HEK293 (cell line): ENCODE measurements around the gene EEF1AKMT1.

Experiments used
- EGR2 ChIP-seq: fragments of 450-650 bp; formaldehyde crosslinking; IDR thresholded peaks from 2 replicates; pipeline ENCODE4 v1.5.1; 2016; ENCODE audit warnings: low read depth, missing biosample characterization, missing genetic modification characterization
- FEZF1 ChIP-seq: fragments of 450-650 bp; formaldehyde crosslinking; IDR thresholded peaks from 2 replicates; pipeline ENCODE4 v1.5.1; 2016; ENCODE audit warnings: missing biosample characterization, missing genetic modification characterization
- GLIS1 ChIP-seq: fragments of 450-650 bp; formaldehyde crosslinking; IDR thresholded peaks from 2 replicates; pipeline ENCODE4 v1.5.1; 2016; ENCODE audit warnings: missing biosample characterization, missing genetic modification characterization
- KLF8 ChIP-seq: fragments of 450-650 bp; formaldehyde crosslinking; IDR thresholded peaks from 2 replicates; pipeline ENCODE4 v1.5.1; 2016; ENCODE audit warnings: missing biosample characterization, missing genetic modification characterization
- SETDB1 ChIP-seq: IDR thresholded peaks from one replicate; pipeline ENCODE4 v1.6.1; 2017; ENCODE audit warnings: mild to moderate bottlenecking, low read length, moderate library complexity, mixed read lengths; ENCODE audit not compliant: insufficient read length
- SP2 ChIP-seq: fragments of 450-650 bp; formaldehyde crosslinking; IDR thresholded peaks from 2 replicates; pipeline ENCODE4 v1.5.1; 2016; ENCODE audit warnings: missing biosample characterization, missing genetic modification characterization
- SP3 ChIP-seq: fragments of 450-650 bp; formaldehyde crosslinking; IDR thresholded peaks from 2 replicates; pipeline ENCODE4 v1.5.1; 2016; ENCODE audit warnings: missing biosample characterization, missing genetic modification characterization
- SP7 ChIP-seq: fragments of 450-650 bp; formaldehyde crosslinking; IDR thresholded peaks from 2 replicates; pipeline ENCODE4 v1.5.1; 2016; ENCODE audit warnings: missing biosample characterization, missing genetic modification characterization
- ZBTB20 ChIP-seq: fragments of 450-650 bp; formaldehyde crosslinking; IDR thresholded peaks from 2 replicates; pipeline ENCODE4 v1.5.1; 2016; ENCODE audit warnings: missing biosample characterization, missing genetic modification characterization
- ZBTB8A ChIP-seq: fragments of 450-650 bp; formaldehyde crosslinking; IDR thresholded peaks from 2 replicates; pipeline ENCODE4 v1.5.1; 2016; ENCODE audit warnings: missing biosample characterization, missing genetic modification characterization
- ZNF121 ChIP-seq: fragments of 450-650 bp; formaldehyde crosslinking; IDR thresholded peaks from 2 replicates; pipeline ENCODE4 v1.5.1; 2016; ENCODE audit warnings: missing biosample characterization, missing genetic modification characterization
- ZNF175 ChIP-seq: fragments of 450-650 bp; formaldehyde crosslinking; IDR thresholded peaks from 2 replicates; pipeline ENCODE4 v1.5.1; 2016; ENCODE audit warnings: missing biosample characterization, missing genetic modification characterization
- ZNF248 ChIP-seq: fragments of 450-650 bp; formaldehyde crosslinking; IDR thresholded peaks from 2 replicates; pipeline ENCODE4 v1.5.1; 2017; ENCODE audit warnings: missing biosample characterization, missing genetic modification characterization
- ZNF501 ChIP-seq: fragments of 450-650 bp; formaldehyde crosslinking; IDR thresholded peaks from 2 replicates; pipeline ENCODE4 v1.5.1; 2016; ENCODE audit warnings: missing biosample characterization, missing genetic modification characterization
- ZNF529 ChIP-seq: fragments of 450-650 bp; formaldehyde crosslinking; IDR thresholded peaks from 2 replicates; pipeline ENCODE4 v1.5.1; 2017; ENCODE audit warnings: missing genetic modification characterization, missing biosample characterization; ENCODE audit not compliant: insufficient replicate concordance
- ZNF561 ChIP-seq: fragments of 450-650 bp; IDR thresholded peaks from 2 replicates; pipeline ENCODE4 v1.5.1; 2018; ENCODE audit warnings: missing biosample characterization, missing genetic modification characterization, borderline replicate concordance
- ZNF585B ChIP-seq: fragments of 450-650 bp; formaldehyde crosslinking; IDR thresholded peaks from 2 replicates; pipeline ENCODE4 v1.5.1; 2016; ENCODE audit warnings: missing biosample characterization, missing genetic modification characterization
- ZNF600 ChIP-seq: fragments of 450-650 bp; formaldehyde crosslinking; IDR thresholded peaks from 2 replicates; pipeline ENCODE4 v1.5.1; 2016; ENCODE audit warnings: missing biosample characterization, missing genetic modification characterization
- ZNF624 ChIP-seq: fragments of 450-650 bp; formaldehyde crosslinking; IDR thresholded peaks from 2 replicates; pipeline ENCODE4 v1.5.1; 2017; ENCODE audit warnings: missing biosample characterization, missing genetic modification characterization
- ZNF658 ChIP-seq: fragments of 450-650 bp; formaldehyde crosslinking; IDR thresholded peaks from 2 replicates; pipeline ENCODE4; 2016; ENCODE audit warnings: missing biosample characterization, missing genetic modification characterization
- ZNF768 ChIP-seq: fragments of 450-650 bp; formaldehyde crosslinking; IDR thresholded peaks from 2 replicates; pipeline ENCODE4 v1.5.1; 2018; ENCODE audit warnings: missing biosample characterization, mild to moderate bottlenecking, missing genetic modification characterization
- ZSCAN30 ChIP-seq: fragments of 450-650 bp; IDR thresholded peaks from 2 replicates; pipeline ENCODE4 v1.5.1; 2018; ENCODE audit warnings: missing biosample characterization, mild to moderate bottlenecking, missing genetic modification characterization, moderate library complexity
- ZXDB ChIP-seq: fragments of 450-650 bp; formaldehyde crosslinking; IDR thresholded peaks from 2 replicates; pipeline ENCODE4 v1.5.1; 2016; ENCODE audit warnings: missing biosample characterization, missing genetic modification characterization
- TF ChIP-seq, protein P1 (sequence below): fragments of 450-650 bp; formaldehyde crosslinking; IDR thresholded peaks from 2 replicates; pipeline ENCODE4 v1.5.1; 2016; ENCODE audit warnings: missing biosample characterization, missing genetic modification characterization
- TF ChIP-seq, protein P2 (sequence below): fragments of 450-650 bp; formaldehyde crosslinking; conservative IDR thresholded peaks from 2 replicates; pipeline ENCODE4 v1.5.1; 2016; ENCODE audit warnings: low read depth, missing biosample characterization, missing genetic modification characterization
- TF ChIP-seq, protein P3 (sequence below): fragments of 450-650 bp; formaldehyde crosslinking; IDR thresholded peaks from 2 replicates; pipeline ENCODE4 v1.5.1; 2016; ENCODE audit warnings: missing biosample characterization, missing genetic modification characterization
- TF ChIP-seq, protein P4 (sequence below): fragments of 450-650 bp; formaldehyde crosslinking; IDR thresholded peaks from 2 replicates; pipeline ENCODE4 v1.5.1; 2016; ENCODE audit warnings: missing biosample characterization, missing genetic modification characterization
- TF ChIP-seq, protein P5 (sequence below): fragments of 450-650 bp; formaldehyde crosslinking; optimal IDR thresholded peaks from 2 replicates; pipeline ENCODE3; 2016; ENCODE audit warnings: missing biosample characterization, mild to moderate bottlenecking, missing genetic modification characterization

EEF1AKMT1 gene

DNA sequence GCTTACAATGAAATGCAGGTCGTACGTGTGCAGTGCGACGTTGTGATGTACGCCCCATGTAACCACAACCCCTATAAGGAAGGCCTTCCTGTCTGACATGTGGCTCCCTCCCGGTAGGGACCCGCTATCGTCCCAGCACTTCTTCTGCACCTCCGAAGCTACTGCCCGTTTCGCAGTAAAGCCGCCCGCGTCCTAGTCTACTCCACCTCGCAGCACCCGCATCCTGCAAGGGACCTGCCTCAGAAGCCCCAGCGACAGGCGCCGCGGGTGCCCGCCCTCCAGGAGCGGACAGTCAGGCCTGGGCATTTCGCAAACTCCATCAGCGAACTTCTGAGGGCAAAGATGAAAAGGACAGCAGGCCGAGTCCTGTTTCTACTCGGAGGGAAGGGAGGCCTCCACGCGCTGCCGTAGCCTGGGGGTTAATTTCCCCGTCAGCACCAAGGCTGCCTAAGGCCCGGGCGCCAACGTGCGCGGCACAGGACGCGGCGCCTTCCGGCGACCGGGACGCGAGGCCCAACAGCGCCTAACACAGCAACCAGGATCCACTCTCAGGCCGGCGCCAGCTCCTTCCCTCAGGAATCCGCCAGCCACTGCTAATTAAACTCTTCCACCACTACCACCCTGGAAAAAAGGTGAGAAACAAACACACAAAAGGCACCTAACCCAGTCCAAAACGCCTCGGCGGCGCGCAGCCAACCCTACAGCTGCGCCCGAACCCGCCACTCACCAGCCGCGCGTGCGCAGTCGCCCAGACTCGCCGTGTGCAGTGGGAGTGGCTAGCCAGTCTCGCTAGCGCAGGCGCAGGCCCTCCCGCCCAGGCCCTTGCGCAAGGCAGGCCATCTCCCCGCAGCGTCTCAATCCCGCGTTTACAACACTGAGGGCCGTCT is at the start of gene EEF1AKMT1 (continued):
- TF ChIP-seq, protein P1, sequence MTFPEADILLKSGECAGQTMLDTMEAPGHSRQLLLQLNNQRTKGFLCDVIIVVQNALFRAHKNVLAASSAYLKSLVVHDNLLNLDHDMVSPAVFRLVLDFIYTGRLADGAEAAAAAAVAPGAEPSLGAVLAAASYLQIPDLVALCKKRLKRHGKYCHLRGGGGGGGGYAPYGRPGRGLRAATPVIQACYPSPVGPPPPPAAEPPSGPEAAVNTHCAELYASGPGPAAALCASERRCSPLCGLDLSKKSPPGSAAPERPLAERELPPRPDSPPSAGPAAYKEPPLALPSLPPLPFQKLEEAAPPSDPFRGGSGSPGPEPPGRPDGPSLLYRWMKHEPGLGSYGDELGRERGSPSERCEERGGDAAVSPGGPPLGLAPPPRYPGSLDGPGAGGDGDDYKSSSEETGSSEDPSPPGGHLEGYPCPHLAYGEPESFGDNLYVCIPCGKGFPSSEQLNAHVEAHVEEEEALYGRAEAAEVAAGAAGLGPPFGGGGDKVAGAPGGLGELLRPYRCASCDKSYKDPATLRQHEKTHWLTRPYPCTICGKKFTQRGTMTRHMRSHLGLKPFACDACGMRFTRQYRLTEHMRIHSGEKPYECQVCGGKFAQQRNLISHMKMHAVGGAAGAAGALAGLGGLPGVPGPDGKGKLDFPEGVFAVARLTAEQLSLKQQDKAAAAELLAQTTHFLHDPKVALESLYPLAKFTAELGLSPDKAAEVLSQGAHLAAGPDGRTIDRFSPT (tag by site-specific recombination), result peak; percentile 35; the same call in 1 of the 2 replicates
- 0 out of 2 replicates have a peak, but pooled peaks have one; percentile 49 for TF ChIP-seq ZNF600 (tag by site-specific recombination)
- TF ChIP-seq ZNF501 (tag by site-specific recombination), result peak; percentile 89
- TF ChIP-seq ZSCAN30 (tag by site-specific recombination), result no peak
- TF ChIP-seq, protein P2, sequence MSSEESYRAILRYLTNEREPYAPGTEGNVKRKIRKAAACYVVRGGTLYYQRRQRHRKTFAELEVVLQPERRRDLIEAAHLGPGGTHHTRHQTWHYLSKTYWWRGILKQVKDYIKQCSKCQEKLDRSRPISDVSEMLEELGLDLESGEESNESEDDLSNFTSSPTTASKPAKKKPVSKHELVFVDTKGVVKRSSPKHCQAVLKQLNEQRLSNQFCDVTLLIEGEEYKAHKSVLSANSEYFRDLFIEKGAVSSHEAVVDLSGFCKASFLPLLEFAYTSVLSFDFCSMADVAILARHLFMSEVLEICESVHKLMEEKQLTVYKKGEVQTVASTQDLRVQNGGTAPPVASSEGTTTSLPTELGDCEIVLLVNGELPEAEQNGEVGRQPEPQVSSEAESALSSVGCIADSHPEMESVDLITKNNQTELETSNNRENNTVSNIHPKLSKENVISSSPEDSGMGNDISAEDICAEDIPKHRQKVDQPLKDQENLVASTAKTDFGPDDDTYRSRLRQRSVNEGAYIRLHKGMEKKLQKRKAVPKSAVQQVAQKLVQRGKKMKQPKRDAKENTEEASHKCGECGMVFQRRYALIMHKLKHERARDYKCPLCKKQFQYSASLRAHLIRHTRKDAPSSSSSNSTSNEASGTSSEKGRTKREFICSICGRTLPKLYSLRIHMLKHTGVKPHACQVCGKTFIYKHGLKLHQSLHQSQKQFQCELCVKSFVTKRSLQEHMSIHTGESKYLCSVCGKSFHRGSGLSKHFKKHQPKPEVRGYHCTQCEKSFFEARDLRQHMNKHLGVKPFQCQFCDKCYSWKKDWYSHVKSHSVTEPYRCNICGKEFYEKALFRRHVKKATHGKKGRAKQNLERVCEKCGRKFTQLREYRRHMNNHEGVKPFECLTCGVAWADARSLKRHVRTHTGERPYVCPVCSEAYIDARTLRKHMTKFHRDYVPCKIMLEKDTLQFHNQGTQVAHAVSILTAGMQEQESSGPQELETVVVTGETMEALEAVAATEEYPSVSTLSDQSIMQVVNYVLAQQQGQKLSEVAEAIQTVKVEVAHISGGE, result peak; percentile 50
- TF ChIP-seq, protein P3, sequence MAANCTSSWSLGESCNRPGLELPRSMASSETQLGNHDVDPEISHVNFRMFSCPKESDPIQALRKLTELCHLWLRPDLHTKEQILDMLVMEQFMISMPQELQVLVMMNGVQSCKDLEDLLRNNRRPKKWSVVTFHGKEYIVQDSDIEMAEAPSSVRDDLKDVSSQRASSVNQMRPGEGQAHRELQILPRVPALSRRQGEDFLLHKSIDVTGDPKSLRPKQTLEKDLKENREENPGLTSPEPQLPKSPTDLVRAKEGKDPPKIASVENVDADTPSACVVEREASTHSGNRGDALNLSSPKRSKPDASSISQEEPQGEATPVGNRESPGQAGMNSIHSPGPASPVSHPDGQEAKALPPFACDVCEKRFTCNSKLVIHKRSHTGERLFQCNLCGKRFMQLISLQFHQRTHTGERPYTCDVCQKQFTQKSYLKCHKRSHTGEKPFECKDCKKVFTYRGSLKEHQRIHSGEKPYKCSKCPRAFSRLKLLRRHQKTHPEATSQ (tag by site-specific recombination), result no peak
- TF ChIP-seq, protein P4, sequence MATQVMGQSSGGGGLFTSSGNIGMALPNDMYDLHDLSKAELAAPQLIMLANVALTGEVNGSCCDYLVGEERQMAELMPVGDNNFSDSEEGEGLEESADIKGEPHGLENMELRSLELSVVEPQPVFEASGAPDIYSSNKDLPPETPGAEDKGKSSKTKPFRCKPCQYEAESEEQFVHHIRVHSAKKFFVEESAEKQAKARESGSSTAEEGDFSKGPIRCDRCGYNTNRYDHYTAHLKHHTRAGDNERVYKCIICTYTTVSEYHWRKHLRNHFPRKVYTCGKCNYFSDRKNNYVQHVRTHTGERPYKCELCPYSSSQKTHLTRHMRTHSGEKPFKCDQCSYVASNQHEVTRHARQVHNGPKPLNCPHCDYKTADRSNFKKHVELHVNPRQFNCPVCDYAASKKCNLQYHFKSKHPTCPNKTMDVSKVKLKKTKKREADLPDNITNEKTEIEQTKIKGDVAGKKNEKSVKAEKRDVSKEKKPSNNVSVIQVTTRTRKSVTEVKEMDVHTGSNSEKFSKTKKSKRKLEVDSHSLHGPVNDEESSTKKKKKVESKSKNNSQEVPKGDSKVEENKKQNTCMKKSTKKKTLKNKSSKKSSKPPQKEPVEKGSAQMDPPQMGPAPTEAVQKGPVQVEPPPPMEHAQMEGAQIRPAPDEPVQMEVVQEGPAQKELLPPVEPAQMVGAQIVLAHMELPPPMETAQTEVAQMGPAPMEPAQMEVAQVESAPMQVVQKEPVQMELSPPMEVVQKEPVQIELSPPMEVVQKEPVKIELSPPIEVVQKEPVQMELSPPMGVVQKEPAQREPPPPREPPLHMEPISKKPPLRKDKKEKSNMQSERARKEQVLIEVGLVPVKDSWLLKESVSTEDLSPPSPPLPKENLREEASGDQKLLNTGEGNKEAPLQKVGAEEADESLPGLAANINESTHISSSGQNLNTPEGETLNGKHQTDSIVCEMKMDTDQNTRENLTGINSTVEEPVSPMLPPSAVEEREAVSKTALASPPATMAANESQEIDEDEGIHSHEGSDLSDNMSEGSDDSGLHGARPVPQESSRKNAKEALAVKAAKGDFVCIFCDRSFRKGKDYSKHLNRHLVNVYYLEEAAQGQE (tag by site-specific recombination), result peak; percentile 41
- TF ChIP-seq ZNF585B (tag by site-specific recombination), result no peak
- TF ChIP-seq FEZF1 (tag by site-specific recombination), result no peak; the same call in 1 of the 2 replicates
- peak; percentile 35; the same call in 1 of the 2 replicates for TF ChIP-seq ZNF561 (tag by site-specific recombination)
- TF ChIP-seq ZNF768 (tag by site-specific recombination), result no peak
- no peak for TF ChIP-seq ZNF175 (tag by site-specific recombination)
- TF ChIP-seq ZXDB (tag by site-specific recombination), result peak; percentile 27; the same call in 1 of the 2 replicates
- TF ChIP-seq GLIS1 (tag by site-specific recombination), result 0 out of 2 replicates have a peak, but pooled peaks have one; percentile 17
- peak; percentile 21; the same call in 1 of the 2 replicates for TF ChIP-seq SP3 (tag by site-specific recombination)
- no peak for TF ChIP-seq ZNF624 (tag by site-specific recombination)
- peak; percentile 39; the same call in 1 of the 2 replicates for TF ChIP-seq KLF8 (tag by site-specific recombination)
- no peak for TF ChIP-seq ZNF248 (tag by site-specific recombination)
- peak; percentile 91 for TF ChIP-seq ZBTB8A (tag by site-specific recombination)
- peak; percentile 31 for TF ChIP-seq SP2 (tag by site-specific recombination)
- TF ChIP-seq ZNF121 (tag by site-specific recombination), result no peak
- peak; percentile 15 for TF ChIP-seq SETDB1
- 0 out of 2 replicates have a peak, but pooled peaks have one; percentile 48 for TF ChIP-seq SP7 (tag by site-specific recombination)
- TF ChIP-seq ZNF658, result no peak
- peak; percentile 49; the same call in 1 of the 2 replicates for TF ChIP-seq ZBTB20 (tag by site-specific recombination)
- TF ChIP-seq, protein P5, sequence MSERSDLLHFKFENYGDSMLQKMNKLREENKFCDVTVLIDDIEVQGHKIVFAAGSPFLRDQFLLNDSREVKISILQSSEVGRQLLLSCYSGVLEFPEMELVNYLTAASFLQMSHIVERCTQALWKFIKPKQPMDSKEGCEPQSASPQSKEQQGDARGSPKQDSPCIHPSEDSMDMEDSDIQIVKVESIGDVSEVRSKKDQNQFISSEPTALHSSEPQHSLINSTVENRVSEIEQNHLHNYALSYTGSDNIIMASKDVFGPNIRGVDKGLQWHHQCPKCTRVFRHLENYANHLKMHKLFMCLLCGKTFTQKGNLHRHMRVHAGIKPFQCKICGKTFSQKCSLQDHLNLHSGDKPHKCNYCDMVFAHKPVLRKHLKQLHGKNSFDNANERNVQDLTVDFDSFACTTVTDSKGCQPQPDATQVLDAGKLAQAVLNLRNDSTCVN (tag by site-specific recombination), result peak; percentile 94
- TF ChIP-seq ZNF529, result no peak
- TF ChIP-seq EGR2 (tag by site-specific recombination), result no peak
